Mesodermal cell (in vitro differentiated cells): ENCODE results near the gene TBX2.
A peak's percentile ranks its signal among the peaks of the same experiment; 100 is the strongest.
"Not testable (repeated sequence)": the region's sequence is repeated elsewhere in the genome, so short reads cannot be mapped to it uniquely, and the experiment has no call there.

Experiments
- H3K27ac ChIP-seq: 2 replicates; pipeline ENCODE4 v1.7.0; 2013; ENCODE audit warnings: mild to moderate bottlenecking, low read depth, low read length, moderate library complexity; ENCODE audit not compliant: severe bottlenecking
- H3K36me3 ChIP-seq: 2 replicates; pipeline ENCODE4 v1.7.1; 2013; ENCODE audit warnings: mild to moderate bottlenecking, low read length, moderate library complexity; ENCODE audit not compliant: control insufficient read depth, insufficient read depth
- H3K4me1 ChIP-seq: one replicate; pipeline ENCODE4 v1.7.1; 2013; ENCODE audit warnings: mild to moderate bottlenecking, low read length; ENCODE audit not compliant: insufficient read depth, control insufficient read depth, poor library complexity, severe bottlenecking
- H3K4me3 ChIP-seq: 2 replicates; pipeline ENCODE4 v1.7.0; 2013; ENCODE audit warnings: low read length, control low read depth, mild to moderate bottlenecking; ENCODE audit not compliant: insufficient read depth, poor library complexity, severe bottlenecking; ENCODE audit errors: extremely low read depth
- H3K9me3 ChIP-seq: 2 replicates; pipeline ENCODE4 v1.7.1; 2013; ENCODE audit warnings: mild to moderate bottlenecking, low read length, moderate library complexity; ENCODE audit not compliant: control insufficient read depth
- WGBS, 2 experiments: methylation state at CpG; one replicate each; pipeline ENCODE4 v1.1.5; 2013; ENCODE audit warnings: missing lambda C conversion rate in 2 of 2; ENCODE audit not compliant: insufficient coverage in 2 of 2; 5-methylcytosine and 5-hydroxymethylcytosine counted together

TBX2 gene

GRCh38 chr17:61444075-61444474, 44.4 kb downstream of the TBX2 start:
- no peak overlapping the region for H3K4me3 ChIP-seq
- no peak overlapping the region for H3K27ac ChIP-seq
- H3K4me1 ChIP-seq: no peaks in the 10 kb centered on the region
- whole genome bisulfite sequencing, 2 experiments: 88 to 92% methylated on average over 11 to 13 of the region's 13 CpGs
- H3K9me3 ChIP-seq: no peaks in the 10 kb centered on the region
- no peaks in the 10 kb centered on the region for H3K36me3 ChIP-seq

- Histone ChIP-seq H3K9me3 (no peaks in the 10 kb centered on the region), H3K27ac (no peak overlapping the region)
- WGBS, 2 experiments: 87 to 89% methylated on average over 5 of the region's 6 CpGs
Measured at GRCh38 chr17:61444831-61445230, 45.2 kb downstream of the TBX2 start.

DNA sequence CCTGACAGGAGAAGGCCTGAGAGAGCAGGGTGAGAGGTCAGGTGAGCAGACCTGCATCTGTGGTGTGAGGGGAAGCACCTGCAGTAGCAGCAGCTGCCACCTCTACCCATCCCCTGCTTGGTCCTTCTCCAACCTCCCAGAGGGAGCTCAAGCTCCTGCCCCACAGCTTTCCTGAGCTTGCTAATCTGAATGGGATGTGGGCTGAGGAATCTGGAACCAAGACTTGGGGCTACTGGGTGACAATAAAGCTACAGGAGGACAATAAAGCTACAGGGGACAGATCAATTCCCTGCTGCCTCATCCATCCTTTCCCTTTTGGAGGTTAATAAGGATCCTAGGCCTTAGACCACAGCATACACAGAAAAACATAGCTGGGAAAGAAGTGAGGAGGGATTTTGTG, 47.7 kb downstream of the TBX2 start:
- peaks cover 7% of the 10 kb centered on the region for H3K4me1 ChIP-seq
- H3K9me3 ChIP-seq: no peaks in the 10 kb centered on the region
- no peak overlapping the region for H3K4me3 ChIP-seq

More at GRCh38 chr17:61444831-61445230, 45.2 kb downstream of the TBX2 start:
- no peaks in the 10 kb centered on the region for H3K4me1 ChIP-seq
- no peak overlapping the region for H3K4me3 ChIP-seq
- no peaks in the 10 kb centered on the region for H3K36me3 ChIP-seq

DNA sequence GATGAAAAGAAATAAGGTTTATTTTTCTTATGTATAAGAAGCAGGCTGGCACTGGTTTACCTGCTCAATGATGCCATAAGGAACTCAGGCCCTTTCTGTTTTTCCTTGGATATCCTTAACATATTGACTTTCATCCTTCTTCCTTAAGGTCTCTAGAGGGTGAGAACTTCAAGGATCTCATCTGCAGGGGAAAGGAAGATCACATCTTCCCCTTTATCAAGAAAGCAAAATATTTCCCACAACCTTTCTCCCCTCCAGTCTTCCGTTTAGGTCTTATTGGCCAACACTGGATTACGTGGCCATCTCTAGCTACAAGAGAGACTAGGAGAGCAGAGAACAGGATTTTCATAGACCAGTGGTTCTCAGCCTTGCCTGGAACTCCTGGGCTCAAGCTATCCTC, 48.4 kb downstream of the TBX2 start:
- H3K27ac ChIP-seq: no peak overlapping the region
- 86% methylated on average over 2 of the region's 2 CpGs; no CpG with 5 or more reads in 1 of the 2 experiments for WGBS, 2 experiments
- peaks cover 7% of the 10 kb centered on the region for H3K4me1 ChIP-seq
- H3K9me3 ChIP-seq: no peaks in the 10 kb centered on the region
- H3K36me3 ChIP-seq: no peaks in the 10 kb centered on the region
- H3K4me3 ChIP-seq: no peak overlapping the region

More for the DNA sequence above, 47.7 kb downstream of the TBX2 start:
- no peaks in the 10 kb centered on the region for H3K36me3 ChIP-seq
- no peak overlapping the region for H3K27ac ChIP-seq

- H3K27ac ChIP-seq, H3K4me1 ChIP-seq, H3K9me3 ChIP-seq, H3K4me3 ChIP-seq, H3K36me3 ChIP-seq: not testable (repeated sequence)
- 74 to 80% methylated on average over 3 of the region's 4 CpGs for WGBS, 2 experiments
Measured at GRCh38 chr17:61449140-61449539, 49.5 kb downstream of the TBX2 start.

- H3K4me1 ChIP-seq: peaks cover 13% of the 10 kb centered on the region
- H3K27ac ChIP-seq: no peak overlapping the region
- H3K9me3 ChIP-seq: no peaks in the 10 kb centered on the region
- 96 to 100% methylated on average over 5 to 7 of the region's 9 CpGs for WGBS, 2 experiments
- H3K4me3 ChIP-seq: no peak overlapping the region
- no peaks in the 10 kb centered on the region for H3K36me3 ChIP-seq
Measured at GRCh38 chr17:61449707-61450640, 50.3 kb downstream of the TBX2 start.

- no peaks in the 10 kb centered on the region for H3K9me3 ChIP-seq
- no peak overlapping the region for H3K27ac ChIP-seq
- peaks cover 15% of the 10 kb centered on the region for H3K4me1 ChIP-seq
- H3K4me3 ChIP-seq: no peak overlapping the region
- H3K36me3 ChIP-seq: no peaks in the 10 kb centered on the region
- 47 to 54% methylated on average over 13 to 17 of the region's 19 CpGs for WGBS, 2 experiments
Measured at GRCh38 chr17:61450641-61451537, 51.2 kb downstream of the TBX2 start.

- H3K27ac ChIP-seq: no peak overlapping the region
- no peaks in the 10 kb centered on the region for H3K9me3 ChIP-seq
- H3K4me1 ChIP-seq: peaks cover 15% of the 10 kb centered on the region
- H3K4me3 ChIP-seq: peak overlapping the region; percentile 29
- 5 to 7% methylated on average over 47 to 63 of the region's 75 CpGs for WGBS, 2 experiments
- H3K36me3 ChIP-seq: no peaks in the 10 kb centered on the region
Measured at GRCh38 chr17:61451538-61452300, 52.1 kb downstream of the TBX2 start.

DNA sequence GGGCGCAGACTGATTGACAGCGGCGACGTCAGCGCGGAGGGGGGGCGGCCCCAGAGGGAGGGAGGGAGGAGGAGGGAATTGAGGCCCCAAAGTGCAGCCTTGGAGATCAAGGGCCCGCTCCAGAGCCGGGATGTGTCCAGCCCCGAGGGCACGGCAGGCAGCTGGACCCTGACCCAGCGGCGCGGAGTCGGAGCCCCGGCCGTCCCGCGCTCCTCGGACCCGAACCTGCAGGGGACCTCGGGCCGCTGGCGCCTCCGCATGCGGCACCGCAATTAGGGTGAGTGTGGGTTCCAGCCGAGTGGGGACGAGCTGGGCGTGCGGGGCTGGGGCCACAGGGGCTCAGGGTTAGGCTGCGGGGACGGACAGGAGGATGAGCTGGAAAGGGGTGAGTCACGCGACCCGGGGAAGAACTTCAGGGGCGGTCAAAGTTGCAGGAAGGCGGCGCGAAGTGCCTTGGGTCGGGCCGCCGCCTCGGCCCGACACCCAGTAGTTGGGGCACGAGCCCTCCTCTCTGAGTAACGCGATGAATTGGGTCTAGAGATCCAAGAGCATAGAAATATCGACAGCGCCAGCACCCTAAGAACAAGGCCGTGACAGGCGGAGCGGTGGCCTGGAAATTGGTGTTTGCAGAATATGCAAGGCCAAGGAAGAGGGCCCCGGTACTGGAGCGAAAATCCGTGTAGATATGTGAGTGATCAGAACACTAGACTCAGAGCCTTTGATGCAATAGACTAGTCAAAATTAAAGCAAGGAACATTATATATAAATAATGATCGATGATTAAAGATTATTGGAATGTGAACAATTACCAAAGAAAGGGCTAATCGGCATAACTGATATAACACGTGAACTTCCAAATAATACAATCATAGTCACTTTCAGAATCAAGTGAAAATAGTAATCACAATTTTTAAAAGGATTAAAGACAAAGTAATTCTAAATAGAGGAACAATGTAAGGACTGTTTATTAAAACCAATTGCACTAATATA, 53.0 kb downstream of the TBX2 start, which contains the start of gene TBX4:
Gene TBX4, plus strand, starts transcription at position 122 of the 990 bp plus-strand sequence. CDS start 4,069 bp downstream, outside the sequence.
- WGBS, 2 experiments: 1 to 2% methylated on average over 36 to 37 of the region's 59 CpGs
- Histone ChIP-seq H3K4me1 (peaks cover 21% of the 10 kb centered on the region), H3K27ac (no peak within 1 kb of the TSS), H3K36me3 (no peaks in the 10 kb centered on the region), H3K4me3 (peak within 1 kb of the TSS; percentile 29), H3K9me3 (no peaks in the 10 kb centered on the region)
